K562 (cell line): ENCODE measurements around the gene HCN3. TPM values are rescaled to one million over a fixed set of nuclear protein-coding genes. Genes with fewer than 3 reads are reported as not detected.
A peak's percentile ranks its signal among the peaks of the same experiment; 100 is the strongest.

ENCODE experiments used
- CBX5 ChIP-seq: IDR thresholded peaks from 2 replicates; pipeline ENCODE4 v1.6.1; 2014; ENCODE audit warnings: low read depth, borderline replicate concordance
- CEBPB ChIP-seq: fragments of 450-650 bp; IDR thresholded peaks from 2 replicates; pipeline ENCODE4 v1.6.1; 2016; ENCODE audit warnings: missing genetic modification characterization, missing compliant biosample characterization
- E2F6 ChIP-seq, 2 experiments: IDR thresholded peaks; 2 replicates each; pipeline ENCODE4 v1.6.1; 2011; ENCODE audit warnings: borderline replicate concordance in 1 of 2, control low read depth in 1 of 2, low read depth in 1 of 2, low read length in 1 of 2, mild to moderate bottlenecking in 1 of 2, mixed read lengths in 1 of 2, moderate library complexity in 1 of 2; ENCODE audit not compliant: insufficient read depth in 1 of 2, insufficient read length in 1 of 2, poor library complexity in 1 of 2, severe bottlenecking in 1 of 2; ENCODE audit errors: extremely low read depth in 1 of 2
- MTF1 ChIP-seq: fragments of 250-450 bp; sonication (Bioruptor Pico); IDR thresholded peaks from 2 replicates; pipeline ENCODE4 v1.9.0; 2021; ENCODE audit warnings: moderate library complexity, mild to moderate bottlenecking, inconsistent platforms, borderline replicate concordance
- NFE2 ChIP-seq: IDR thresholded peaks from 2 replicates; pipeline ENCODE4 v1.6.1; 2014; ENCODE audit warnings: antibody characterized with exemption, low read depth
- SAP30 ChIP-seq: fragments of 200-600 bp; sonication (generic); IDR thresholded peaks from 2 replicates; pipeline ENCODE4 v1.6.1; 2012; ENCODE audit warnings: borderline replicate concordance, low read depth, mild to moderate bottlenecking, moderate library complexity, low read length, control low read depth, inconsistent platforms; ENCODE audit not compliant: insufficient read depth, poor library complexity, severe bottlenecking
- TCF15 ChIP-seq: fragments of 250-450 bp; sonication (Bioruptor Pico); IDR thresholded peaks from 2 replicates; pipeline ENCODE4 v1.8.0; 2022; ENCODE audit warnings: moderate library complexity, mild to moderate bottlenecking, inconsistent platforms
- ZNF124 ChIP-seq: sonication (generic); formaldehyde crosslinking; IDR thresholded peaks from 2 replicates; pipeline ENCODE4 v1.8.1; 2022; ENCODE audit warnings: missing genetic modification reagents
- ZNF584 ChIP-seq: fragments of 200-800 bp; sonication (Bioruptor generic); IDR thresholded peaks from 2 replicates; pipeline ENCODE4 v1.6.1; 2016; ENCODE audit warnings: low read depth, mild to moderate bottlenecking, missing genetic modification characterization, missing compliant biosample characterization
- polyA plus RNA-seq, 8 experiments: library from polyadenylated mRNA; depleted of rRNA in 4 of 8; stranded (reverse) in 5 of 8; unstranded in 3 of 8; fragments of >200 nt; fragmentation: Nextera tagmentation in 2 of 8; fragmentation: Illumina TruSeq in 1 of 8; extraction: Ambion mirVana in 2 of 8; extraction: Trizol in 1 of 8; gene quantifications; 2 replicates each; pipeline versions ENCODE4 v1.2.1 to v1.2.3, GENCODE V29; 2011 to 2014; ENCODE audit warnings: inconsistent platforms in 1 of 8, missing spikeins in 1 of 8
- total RNA-seq, 7 experiments: library from RNA; depleted of rRNA in 6 of 7; stranded (reverse); fragments of >200 nt in 6 of 7; fragmentation: Illumina TruSeq in 2 of 7; extraction: Trizol in 2 of 7; gene quantifications; 2 replicates each; pipeline versions ENCODE4 v1.2.1 to v1.2.3, GENCODE V29; 2011 to 2021; ENCODE audit warnings: low replicate concordance in 1 of 7
- TF ChIP-seq, protein P1 (sequence below), 2 experiments: fragments of 200-800 bp in 1 of 2; sonication (Bioruptor generic) in 1 of 2; sonication (generic) in 1 of 2; formaldehyde crosslinking in 1 of 2; IDR thresholded peaks in 1 of 2; conservative IDR thresholded peaks in 1 of 2; 2 replicates each; pipeline versions ENCODE4 v1.5.0 to v1.6.1; 2016 to 2020; ENCODE audit warnings: missing compliant biosample characterization in 1 of 2, missing genetic modification characterization in 1 of 2, missing genetic modification reagents in 1 of 2
- TF ChIP-seq, protein P2 (sequence below): fragments of 450-650 bp; formaldehyde crosslinking; IDR thresholded peaks from 2 replicates; pipeline ENCODE4 v1.4.0; 2020; ENCODE audit warnings: mild to moderate bottlenecking, moderate library complexity

Gene HCN3
- total and polyA plus RNA-seq, 9 of the 15 experiments (the other 6 are each of a cell fraction or from before 2014, with no cell fraction given) = 0.91 to 9.7 (median 3.9) TPM

- TF ChIP-seq E2F6 (IDR thresholded peaks at IDR 0.05; ENCODE audit: borderline replicate concordance in 1 of 2, extremely low read depth in 1 of 2, insufficient read depth in 1 of 2, insufficient read length in 1 of 2, low read depth in 1 of 2, low read length in 1 of 2, poor library complexity in 1 of 2, severe bottlenecking in 1 of 2) = peak in 1 of 2 experiments; percentile 28
- no peak for TF ChIP-seq NFE2
- TF ChIP-seq, protein P1, sequence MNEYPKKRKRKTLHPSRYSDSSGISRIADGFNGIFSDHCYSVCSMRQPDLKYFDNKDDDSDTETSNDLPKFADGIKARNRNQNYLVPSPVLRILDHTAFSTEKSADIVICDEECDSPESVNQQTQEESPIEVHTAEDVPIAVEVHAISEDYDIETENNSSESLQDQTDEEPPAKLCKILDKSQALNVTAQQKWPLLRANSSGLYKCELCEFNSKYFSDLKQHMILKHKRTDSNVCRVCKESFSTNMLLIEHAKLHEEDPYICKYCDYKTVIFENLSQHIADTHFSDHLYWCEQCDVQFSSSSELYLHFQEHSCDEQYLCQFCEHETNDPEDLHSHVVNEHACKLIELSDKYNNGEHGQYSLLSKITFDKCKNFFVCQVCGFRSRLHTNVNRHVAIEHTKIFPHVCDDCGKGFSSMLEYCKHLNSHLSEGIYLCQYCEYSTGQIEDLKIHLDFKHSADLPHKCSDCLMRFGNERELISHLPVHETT (CRISPR knock-in tag; conservative IDR thresholded peaks at IDR 0.05 in 1 of 2, IDR thresholded peaks at IDR 0.05 in 1 of 2) = peak in 1 of 2 experiments; percentile 38; a peak in 1 of 4 replicates
- TF ChIP-seq, protein P2, sequence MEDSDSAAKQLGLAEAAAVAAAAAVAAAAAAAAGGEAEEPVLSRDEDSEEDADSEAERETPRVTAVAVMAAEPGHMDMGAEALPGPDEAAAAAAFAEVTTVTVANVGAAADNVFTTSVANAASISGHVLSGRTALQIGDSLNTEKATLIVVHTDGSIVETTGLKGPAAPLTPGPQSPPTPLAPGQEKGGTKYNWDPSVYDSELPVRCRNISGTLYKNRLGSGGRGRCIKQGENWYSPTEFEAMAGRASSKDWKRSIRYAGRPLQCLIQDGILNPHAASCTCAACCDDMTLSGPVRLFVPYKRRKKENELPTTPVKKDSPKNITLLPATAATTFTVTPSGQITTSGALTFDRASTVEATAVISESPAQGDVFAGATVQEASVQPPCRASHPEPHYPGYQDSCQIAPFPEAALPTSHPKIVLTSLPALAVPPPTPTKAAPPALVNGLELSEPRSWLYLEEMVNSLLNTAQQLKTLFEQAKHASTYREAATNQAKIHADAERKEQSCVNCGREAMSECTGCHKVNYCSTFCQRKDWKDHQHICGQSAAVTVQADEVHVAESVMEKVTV (CRISPR knock-in tag) = no peak
- no peak for TF ChIP-seq CEBPB (tag)
- TF ChIP-seq SAP30 = no peak
- no peak for TF ChIP-seq CBX5
- TF ChIP-seq TCF15 = no peak
- TF ChIP-seq ZNF584 (CRISPR knock-in tag) = no peak
- no peak for TF ChIP-seq ZNF124 (CRISPR knock-in tag)
- TF ChIP-seq MTF1 (CRISPR knock-in tag) = no peak
Observed at GRCh38 chr1:155324717-155325602, 47.7 kb downstream of the HCN3 start (continued).
